Fibroblast of the conjunctiva (primary cell): ENCODE results near the gene LEFTY1.
"Not testable (repeated sequence)": the region's sequence is repeated elsewhere in the genome, so short reads cannot be mapped to it uniquely, and the experiment has no call there.

ENCODE experiments used
- DNase-seq: peaks from one replicate; pipeline ENCODE4 v3.0.0-alpha.2; 2010; ENCODE audit warnings: low read depth

The LEFTY1 gene, protein sequence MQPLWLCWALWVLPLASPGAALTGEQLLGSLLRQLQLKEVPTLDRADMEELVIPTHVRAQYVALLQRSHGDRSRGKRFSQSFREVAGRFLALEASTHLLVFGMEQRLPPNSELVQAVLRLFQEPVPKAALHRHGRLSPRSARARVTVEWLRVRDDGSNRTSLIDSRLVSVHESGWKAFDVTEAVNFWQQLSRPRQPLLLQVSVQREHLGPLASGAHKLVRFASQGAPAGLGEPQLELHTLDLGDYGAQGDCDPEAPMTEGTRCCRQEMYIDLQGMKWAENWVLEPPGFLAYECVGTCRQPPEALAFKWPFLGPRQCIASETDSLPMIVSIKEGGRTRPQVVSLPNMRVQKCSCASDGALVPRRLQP

DNA sequence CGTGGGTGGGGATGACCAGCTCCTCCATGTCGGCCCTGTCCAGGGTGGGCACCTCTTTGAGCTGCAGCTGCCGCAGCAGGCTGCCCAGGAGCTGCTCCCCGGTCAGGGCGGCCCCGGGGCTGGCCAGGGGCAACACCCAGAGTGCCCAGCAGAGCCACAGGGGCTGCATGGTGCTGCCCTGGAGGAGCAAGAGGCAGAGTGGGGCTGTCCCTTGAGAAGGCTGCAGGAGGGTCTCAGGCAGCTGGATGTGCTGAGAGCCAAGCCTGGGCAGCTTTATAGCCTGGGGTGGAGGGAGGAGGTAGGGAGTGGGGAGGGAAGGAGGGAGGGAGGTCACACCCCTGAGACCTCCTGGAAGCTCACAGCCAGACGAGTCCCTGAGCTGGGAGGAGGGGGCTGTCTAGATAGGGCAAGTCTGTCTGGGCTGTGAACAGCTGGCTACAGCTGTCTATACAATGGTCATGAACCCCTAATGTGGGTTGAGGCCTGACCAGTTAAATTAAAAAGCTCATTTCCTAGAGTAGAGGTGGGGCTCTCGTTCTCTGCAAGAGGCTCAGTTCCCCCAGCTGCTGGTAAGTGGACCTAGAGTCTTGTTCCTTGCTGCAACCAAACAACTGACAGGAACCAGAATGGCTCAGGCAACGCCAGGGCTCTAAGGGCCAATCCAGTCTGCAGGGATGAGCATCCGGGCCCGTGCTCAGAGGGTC is at the start of gene LEFTY1:
LEFTY1 (minus strand) TSS at position 249 of the 704 bp plus-strand sequence; CDS start at position 169, 80 bp downstream.
- DNase-seq, result no peak

GRCh38 chr1:225937048-225937968 is 48.4 kb upstream of the LEFTY1 start:
- no peak for DNase-seq

GRCh38 chr1:225936523-225936922 is 47.6 kb upstream of the LEFTY1 start:
- DNase-seq, result no peak

GRCh38 chr1:225936086-225936485 is 47.1 kb upstream of the LEFTY1 start:
- not testable (repeated sequence) for DNase-seq

- no peak for DNase-seq
Measured at GRCh38 chr1:225934711-225935110, 45.8 kb upstream of the LEFTY1 start.

DNA sequence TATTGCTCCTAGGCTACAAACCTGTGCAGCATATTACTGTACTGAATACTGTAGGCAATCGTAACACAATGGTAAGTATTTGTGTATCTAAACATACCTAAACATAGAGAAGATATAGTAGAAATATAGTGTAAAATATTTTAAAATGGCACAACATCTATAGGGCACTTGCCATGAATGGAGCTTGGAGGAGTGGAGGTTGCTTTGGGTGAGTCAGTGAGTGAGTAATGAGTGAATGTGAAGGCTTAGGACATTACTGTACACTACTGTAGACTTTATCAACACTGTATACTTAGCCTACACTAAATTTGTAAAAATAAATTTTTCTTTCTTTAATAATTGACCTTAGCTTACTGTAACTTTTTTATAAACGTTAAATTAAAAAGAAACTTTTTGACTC is 44.1 kb upstream of the LEFTY1 start:
- DNase-seq, result no peak

- DNase-seq, result no peak
Measured at GRCh38 chr1:225931270-225932136, 42.6 kb upstream of the LEFTY1 start.

DNA sequence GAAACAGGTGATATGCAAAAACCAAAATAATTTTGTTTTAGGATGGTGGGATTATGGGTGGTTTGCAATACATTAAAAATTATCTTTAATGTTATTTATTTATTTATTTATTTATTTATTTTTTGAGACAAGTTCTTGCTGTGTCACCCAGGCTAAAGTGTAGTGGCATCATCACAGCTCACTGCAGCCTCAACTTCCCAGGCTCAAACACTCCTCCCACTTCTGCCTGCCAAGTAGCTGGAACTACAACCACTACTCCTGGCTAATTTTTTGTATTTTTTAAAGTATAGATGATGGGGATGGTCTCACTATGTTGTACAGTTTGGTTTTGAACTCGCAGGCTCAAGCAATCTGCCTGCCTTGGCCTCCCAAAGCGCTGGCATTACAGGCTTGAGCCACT is 41.6 kb upstream of the LEFTY1 start:
- no peak for DNase-seq

GRCh38 chr1:225929462-225929861 is 40.5 kb upstream of the LEFTY1 start:
- DNase-seq, result not testable (repeated sequence)

DNA sequence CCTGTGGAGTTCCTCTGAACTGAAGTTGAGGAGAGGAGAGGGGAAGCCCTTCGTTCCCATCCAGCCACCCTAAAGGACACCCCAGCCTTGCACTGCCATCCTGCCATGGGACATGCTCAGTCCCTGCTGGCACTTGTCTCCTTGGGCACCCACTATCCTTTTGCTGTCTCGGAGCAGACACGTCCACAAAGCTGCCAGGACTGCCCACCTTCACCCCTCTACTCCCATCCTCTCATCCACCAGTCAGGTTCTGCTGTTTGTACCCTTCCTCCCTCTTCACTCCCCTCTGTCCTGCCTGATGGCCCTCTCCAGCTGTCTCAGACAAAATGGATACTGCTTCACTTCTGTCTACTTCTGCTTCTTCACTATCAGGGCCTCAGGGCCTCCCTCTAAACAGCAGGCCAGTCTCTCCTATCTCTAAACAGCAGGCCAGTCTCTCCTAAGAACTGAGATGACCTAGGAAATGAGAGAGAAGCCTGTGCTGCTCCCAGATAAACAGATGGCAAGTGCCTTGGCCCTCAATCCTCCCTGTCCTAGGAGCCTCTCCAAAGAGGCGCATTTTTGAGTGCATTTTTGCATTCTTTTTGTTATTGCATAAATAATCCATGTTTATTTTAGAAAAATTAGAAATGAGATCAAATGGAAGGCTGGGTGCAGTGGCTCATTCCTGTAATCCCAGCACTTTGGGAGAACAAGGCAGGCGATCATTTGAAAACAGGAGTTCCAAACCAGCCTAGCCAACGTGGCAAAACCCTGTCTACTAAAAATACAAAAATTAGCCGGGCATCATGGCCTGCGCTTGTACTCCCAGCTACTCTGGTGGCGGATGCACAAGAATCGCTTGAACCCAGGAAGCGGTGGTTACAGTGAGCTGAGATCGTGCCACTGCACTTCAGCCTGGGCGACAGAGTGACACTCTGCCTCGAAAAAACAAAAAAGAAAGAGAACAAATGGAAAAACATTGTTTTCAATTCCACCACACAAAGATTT is 39.5 kb upstream of the LEFTY1 start:
- DNase-seq, result no peak

- no peak for DNase-seq
Measured at GRCh38 chr1:225926551-225927113, 37.7 kb upstream of the LEFTY1 start.

DNA sequence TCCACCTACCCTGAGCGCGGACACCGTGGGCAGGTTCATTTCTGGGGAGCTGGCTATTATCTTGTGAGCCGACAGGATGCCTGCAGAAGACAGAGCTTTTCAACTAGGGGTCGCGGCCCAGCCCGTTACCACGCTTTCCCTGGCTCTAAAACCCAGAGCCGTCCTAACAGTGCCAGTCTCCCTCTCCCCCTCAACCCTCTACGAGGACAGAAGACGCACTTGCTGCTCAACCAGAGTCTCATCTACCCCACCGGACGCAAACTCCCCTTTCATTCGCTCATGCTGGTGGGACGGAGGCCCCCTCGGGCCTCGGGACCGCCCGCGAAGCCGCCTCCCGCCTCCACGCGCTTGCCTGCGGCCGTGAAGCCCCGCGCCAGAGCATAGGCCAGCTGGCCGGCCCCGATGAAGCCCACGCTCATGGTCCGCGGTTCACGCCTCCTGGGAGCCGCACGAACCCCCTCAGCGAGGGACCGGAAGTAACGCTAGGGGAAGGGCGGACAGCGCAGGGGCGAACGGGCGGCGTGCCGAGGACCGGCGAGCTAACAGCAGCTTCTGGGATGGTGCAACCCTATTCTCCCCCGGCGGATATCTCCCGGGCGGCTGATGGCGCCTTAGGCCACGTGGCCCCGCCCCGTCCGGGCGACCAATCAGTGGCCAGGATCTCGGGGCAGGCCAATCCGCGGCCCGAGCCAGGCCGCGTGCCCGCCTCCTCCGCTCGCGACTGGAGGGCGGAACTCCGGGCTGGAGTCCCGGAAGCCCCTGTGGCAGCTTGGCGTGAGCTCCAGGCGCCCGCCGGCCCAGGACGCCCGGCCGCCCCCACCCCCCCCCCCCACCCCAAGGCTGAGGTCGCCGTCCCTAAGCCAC is 35.0 kb upstream of the LEFTY1 start, which contains the start of gene PYCR2:
PYCR2 (minus strand) TSS at position 559 of the 864 bp plus-strand sequence; CDS start at position 419, 140 bp downstream.
- DNase-seq, result peak; percentile 93

- no peak for DNase-seq
Measured at GRCh38 chr1:225923381-225923691, 34.4 kb upstream of the LEFTY1 start.

DNA sequence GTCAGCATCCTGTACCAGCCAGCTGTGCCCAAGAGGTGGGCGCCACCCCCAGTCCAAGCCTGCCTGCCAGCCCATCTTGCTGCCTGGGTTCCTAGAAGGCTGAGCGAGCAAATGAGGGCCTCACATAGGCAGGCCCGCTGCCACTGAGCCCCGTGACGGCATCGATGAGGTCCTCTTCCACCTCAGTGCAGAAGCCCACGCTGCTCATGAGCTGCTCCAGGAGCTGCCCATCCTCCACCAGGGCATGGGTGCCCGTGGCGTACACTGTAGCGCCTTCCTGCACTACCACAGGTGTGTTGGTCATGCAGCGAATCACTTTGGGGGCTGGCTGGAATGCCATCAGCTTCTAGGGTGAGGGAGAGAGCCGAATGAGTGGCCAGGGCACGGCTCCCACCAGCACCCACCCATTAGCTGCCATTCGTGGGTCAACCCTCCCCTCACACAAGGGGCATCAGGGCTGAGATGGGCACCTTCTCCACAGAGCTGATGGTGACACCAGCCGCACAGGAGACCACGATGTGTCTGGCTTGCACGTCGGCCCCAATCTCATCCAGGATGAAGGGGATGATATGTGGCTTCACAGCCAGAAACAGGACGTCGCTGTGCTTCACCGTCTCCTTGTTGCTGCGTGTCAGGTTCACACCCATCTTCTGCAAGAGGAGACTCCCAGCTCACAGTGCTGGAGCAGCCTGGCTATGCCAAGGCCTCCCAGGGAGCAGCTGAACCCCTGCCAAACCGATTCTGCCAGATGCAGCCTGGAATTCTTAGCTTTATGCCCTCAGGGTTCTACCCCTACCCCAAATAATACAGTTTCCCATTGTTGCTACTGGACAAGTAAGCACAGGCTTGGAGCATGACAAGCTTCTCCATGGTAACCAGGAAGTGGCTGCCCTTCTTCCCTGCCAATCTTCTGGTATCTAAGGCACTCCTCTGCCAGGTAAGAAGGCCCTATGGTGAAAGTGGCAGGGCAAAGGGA is 33.1 kb upstream of the LEFTY1 start:
- peak; percentile 4 for DNase-seq

GRCh38 chr1:225919906-225920305 is 31.0 kb upstream of the LEFTY1 start:
- DNase-seq, result peak; percentile 73

DNA sequence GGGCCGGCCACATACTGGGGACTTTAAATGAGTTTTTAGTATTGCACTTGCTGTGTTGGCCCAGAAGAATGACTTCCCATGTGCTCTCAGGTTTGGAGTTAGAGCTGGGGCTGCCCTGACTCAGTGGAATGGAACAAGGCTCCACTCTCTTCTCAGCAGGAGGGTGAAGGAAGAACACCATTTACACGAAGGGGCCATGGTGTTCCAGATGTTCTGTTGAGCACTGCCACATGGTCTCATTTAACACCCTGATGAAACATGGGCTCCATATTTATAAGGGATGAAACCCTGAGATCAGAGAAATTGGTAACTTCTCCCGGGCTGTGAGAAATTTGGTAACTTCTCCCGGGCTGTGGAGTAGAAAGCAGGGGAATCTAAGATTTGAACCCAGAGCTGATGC is 29.3 kb upstream of the LEFTY1 start:
- DNase-seq, result no peak

- no peak for DNase-seq
Measured at GRCh38 chr1:225917536-225917935, 28.6 kb upstream of the LEFTY1 start.

DNA sequence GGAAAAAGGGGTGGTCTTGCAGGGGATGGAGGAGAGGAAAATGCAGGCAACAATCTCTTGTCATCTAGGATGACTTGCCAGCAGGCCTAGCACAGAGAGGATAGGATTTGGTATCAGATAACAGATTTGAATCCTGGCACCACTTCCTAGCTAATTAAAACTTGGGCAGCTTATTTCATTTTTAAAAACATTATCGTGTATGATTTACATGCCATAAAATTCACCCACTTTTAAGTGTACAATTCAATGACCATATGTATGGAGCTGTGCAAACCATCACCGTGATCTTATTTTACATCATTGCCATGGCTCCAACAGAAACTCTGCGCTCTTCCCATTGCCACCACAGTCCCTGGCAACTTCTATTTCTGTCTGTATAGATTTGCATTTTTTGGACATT is 28.2 kb upstream of the LEFTY1 start:
- no peak for DNase-seq
